Femur (tissue), 1 donor: ENCODE data around the gene COL7A1.

ENCODE experiments used
- DNase-seq: peaks from one replicate; pipeline ENCODE4 v3.0.0-alpha.2; 2017

COL7A1 gene

GRCh38 chr3:48617559-48617958 lies 22.4 kb upstream of the COL7A1 start:
- no peak for DNase-seq

DNA sequence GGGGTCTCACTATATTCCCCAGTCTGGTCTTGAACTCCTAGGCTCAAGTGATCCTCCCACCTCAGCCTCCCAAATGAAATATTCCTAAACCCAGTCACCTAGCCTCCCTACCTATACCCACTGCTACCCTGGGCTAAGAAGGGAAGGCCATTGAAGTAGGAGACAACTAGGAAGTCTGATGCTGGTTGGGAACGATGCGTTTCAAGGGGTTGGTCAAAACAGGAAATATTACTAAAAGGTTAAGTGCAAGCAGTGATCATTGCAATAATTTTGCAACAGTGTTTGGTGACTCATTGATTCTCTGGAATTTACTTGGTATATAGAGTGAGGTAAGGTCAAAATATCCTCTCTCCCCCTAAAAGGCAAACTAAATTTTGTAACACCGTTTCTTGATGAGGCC lies 18.9 kb upstream of the COL7A1 start:
- no peak for DNase-seq

DNA sequence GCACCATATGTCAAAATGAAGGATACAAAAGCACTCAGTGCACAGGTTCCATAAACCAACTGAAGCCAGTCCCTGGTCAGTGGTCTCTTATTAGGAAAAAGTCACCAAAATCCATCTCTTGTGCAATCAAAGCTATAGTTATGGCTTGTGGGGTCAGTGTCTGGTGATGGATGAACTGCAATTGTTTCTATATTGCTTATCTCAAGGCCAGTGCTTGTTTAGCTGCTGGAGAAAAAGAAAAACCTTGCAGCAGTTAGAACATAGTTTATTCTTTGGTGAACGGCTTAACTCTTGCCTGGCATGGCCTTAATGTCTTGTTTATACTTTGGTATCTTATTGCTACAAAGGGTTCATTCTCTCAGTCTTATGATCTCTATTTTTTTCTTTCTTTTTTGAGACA lies 17.2 kb upstream of the COL7A1 start:
- no peak for DNase-seq

- DNase-seq, result peak; percentile 96
These were observed 14.2 kb upstream of the COL7A1 start, which contains the start of gene UQCRC1 for GRCh38 chr3:48609088-48610005. TSS of gene UQCRC1 (minus strand) at chr3:48609646. CDS start at chr3:48609620, 26 bp downstream.

GRCh38 chr3:48607519-48607918 lies 12.4 kb upstream of the COL7A1 start:
- no peak for DNase-seq

DNA sequence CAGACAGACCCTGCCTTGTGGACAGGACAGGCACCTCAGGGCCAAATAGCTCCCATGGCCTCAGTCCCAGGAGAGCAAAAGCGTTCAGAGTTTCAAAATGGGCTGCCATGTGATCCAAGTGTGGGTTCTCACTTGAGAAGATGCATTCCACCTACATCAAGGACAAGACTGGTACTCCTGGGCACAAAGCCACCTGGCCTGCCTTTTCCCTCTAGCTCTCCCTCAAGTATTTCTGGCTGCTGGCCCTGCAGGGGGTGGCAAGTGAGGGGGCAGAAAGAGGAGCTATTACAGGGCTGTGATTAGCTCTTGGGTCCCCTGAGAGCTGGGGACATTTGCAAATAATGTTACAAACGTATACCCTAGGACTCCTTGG lies 6.5 kb upstream of the COL7A1 start:
- DNase-seq, result no peak

DNA sequence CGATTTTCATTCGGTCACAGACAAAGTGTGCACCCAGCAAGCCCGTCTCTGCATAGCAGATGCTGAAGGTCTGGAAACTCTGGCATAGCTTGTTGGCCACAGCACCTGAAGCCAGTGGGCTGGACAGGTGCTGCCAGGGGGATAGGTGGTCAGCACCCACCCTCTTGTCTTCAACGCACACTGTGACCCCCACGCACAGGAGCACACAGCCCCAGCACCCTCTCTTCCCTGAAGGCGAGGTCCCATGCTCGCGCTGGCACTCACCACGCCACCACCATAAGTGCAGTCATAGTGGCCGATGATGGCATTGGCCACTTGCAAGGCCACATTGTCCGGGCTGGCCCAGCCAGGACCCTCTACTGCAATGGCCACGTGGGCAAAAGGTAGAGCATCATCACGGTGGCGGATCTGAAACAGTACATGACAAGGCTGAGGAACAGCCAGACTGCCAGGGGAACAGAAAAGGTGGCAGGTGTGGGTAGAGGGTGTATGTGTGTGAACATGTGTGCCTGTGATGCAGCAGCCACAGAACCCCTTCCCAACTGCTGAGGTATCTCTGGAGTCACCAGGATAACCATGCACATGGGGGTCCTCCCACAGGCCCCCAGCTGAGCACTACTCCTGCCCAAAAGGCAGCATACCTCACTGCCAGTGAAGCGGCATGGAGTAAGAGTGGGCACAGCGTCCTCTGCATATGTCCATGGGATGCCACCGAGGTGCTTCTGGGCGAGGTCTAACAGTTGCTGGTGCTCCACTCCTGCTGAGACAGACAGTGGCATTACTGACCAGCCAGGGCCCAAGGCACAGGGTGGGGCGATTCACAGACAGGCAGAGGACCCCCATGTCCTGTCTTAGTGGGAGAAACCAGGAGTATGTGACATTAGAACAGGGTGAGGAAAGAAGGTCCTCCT lies 5.8 kb upstream of the COL7A1 start:
- DNase-seq, result no peak

- DNase-seq, result no peak
These were observed 4.6 kb upstream of the COL7A1 start for GRCh38 chr3:48599509-48600285.

DNA sequence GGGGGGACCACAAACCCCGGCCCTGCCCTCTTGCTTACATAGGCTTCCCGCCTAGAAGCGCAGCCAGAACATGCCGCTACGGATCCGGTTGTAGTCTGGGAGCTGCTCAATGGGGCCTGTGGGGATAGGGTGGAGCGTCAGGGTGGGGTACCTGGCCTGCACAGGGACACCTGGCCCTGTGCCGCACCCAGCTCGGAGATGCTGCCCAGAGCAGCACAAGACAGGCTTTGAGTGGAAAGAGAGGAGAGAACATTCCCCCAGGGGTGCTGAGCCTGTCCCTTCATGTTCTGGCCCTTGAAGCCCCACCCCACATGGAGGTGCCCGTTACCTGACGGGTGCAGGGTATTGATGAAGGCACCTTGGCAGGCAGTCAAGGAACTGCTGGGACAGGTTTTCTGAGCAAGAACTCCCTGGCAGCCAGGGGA lies 4.0 kb upstream of the COL7A1 start:
- no peak for DNase-seq

DNA sequence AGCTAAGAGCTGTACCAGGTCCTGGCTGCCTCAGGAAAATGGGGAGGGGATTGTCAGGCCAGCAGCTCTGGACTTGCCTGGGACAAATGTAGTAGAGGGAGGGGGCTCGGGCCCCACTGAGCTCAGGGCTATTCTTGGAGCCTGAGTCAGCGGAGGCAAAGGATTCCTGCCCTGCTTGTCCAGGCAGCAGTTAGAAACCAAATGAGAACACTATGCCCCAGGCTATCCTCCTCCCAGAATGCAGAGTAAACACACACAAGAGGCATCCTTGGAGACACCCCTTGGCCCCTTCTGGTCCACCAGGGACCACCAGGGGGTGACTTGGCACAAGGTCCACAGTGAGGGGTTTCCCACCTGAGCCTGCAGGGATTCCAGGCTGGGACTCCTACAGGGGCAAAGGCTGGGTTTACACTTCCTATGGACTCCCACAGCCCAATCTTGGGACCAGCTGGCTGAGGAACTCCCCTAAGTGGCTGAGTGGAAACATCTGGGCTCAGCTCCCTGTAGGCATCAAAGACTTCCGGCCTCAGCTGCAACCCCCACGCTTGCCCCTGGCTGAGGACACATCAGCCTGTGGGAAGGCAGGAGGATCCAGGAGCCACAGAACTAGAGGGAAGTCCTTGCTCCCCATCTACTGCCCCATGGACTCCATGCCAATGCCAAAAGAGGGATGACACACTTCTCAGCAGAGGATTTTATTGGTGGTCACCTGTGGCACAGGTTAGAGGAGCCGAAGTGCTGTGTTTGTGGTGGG lies 3.4 kb upstream of the COL7A1 start:
- DNase-seq, result peak; percentile 61

- no peak for DNase-seq
These were observed 2.3 kb upstream of the COL7A1 start for GRCh38 chr3:48597408-48597800.

- no peak for DNase-seq
These were observed 1.7 kb upstream of the COL7A1 start for GRCh38 chr3:48596676-48597407.

GRCh38 chr3:48596157-48596556 lies 1.0 kb upstream of the COL7A1 start:
- no peak for DNase-seq

- no peak for DNase-seq
These were observed 495 bp upstream of the COL7A1 start for GRCh38 chr3:48595526-48596121.

GRCh38 chr3:48594417-48595049 lies 596 bp downstream of the COL7A1 start:
- DNase-seq, result no peak

DNA sequence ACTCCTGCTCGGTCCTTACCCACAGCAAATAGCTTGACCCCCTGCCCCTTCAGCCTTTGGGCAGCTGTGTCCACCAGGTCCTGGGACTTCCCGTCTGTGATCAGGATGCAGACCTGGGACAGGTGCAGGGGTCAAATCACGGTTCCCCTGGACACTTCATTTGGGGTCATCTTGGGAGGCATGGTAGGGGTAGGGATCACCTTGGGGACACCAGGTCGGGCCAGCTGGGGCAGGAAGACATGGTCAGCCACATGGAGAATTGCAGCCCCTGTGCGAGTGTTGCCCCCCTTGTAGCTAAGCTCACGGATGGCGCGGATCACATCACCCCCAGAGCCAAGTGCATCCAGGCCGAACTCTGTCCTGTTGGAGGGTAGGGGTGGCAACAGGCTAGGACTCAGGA lies 1.8 kb downstream of the COL7A1 start:
- DNase-seq, result no peak

GRCh38 chr3:48592519-48593087 lies 2.5 kb downstream of the COL7A1 start:
- no peak for DNase-seq

DNA sequence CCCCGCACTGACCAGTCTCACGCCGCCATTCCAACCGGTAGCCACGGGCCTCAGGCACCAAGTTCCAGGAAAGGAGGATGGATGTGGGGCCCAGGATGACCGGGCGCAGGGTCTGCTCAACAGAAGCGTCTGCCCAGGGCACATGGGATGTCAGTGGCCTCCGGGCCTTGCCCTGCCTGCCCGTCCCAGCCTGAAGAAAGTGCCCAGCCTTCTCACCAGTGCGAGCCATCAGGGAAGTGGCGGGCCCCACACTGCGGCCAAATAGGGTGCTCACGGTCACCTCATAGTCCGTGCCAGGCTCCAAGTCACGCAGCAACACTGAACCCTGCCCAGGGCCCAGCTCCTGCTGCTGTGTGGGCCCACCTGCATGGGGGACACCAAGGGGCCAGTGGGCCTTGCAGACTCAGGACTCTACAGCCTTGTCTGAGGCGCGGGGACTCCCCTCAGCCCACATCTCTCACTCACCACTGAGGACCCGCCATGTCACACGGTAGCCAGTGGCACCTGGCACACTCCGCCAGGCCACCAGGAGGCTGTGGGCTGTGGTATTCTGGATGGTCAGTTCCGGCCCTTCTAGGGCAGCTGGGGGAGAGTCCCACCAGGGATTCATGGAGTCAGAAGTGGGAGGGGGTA lies 3.1 kb downstream of the COL7A1 start:
- no peak for DNase-seq

DNA sequence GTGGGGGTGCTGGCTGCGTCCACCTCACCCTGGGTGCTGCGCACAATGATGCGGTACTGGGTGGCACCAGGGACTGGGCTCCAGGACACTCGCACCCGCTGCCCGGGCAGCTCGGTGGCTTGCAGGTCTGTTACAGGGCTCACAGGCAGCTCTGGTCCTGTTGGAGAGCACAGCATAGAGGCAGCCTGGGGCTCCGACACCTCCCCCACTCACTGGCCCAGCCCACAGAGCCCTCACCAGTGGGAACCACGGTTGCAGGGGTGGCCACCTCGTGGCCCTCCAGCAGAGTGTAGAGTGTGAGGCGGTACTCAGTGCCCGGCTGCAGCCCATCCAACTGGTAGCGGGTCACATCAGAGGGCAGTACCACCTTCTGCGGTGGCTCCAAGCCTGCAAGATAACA lies 3.7 kb downstream of the COL7A1 start:
- DNase-seq, result no peak

DNA sequence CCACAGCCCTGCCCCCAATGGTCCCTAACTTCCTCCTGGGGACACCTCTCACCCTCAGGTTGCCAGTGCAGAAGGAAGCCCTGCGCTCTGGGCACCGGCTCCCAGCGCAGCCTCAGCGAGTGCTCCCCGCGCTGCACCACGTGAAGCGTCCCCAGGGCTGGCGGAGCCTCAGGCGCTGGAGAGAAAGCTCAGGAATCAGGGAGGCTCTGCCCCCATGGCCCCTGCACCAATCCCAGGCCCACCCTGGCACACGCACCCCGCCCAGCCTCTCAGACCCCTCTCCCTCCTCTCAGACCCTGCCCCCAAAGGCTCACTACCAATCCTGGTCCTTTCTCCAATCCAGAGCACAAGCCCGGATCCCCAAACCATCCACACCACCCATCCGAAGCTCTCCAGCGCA lies 6.9 kb downstream of the COL7A1 start:
- DNase-seq, result no peak
